HG03196 (cell line): ENCODE measurements around the gene PLAAT4.

ENCODE experiments used
- ATAC-seq: cut with Tn5 transposase; IDR thresholded peaks from one replicate; pipeline ENCODE4 v1.9.1; 2021; ENCODE audit not compliant: unreplicated experiment

Gene PLAAT4, protein sequence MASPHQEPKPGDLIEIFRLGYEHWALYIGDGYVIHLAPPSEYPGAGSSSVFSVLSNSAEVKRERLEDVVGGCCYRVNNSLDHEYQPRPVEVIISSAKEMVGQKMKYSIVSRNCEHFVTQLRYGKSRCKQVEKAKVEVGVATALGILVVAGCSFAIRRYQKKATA

DNA sequence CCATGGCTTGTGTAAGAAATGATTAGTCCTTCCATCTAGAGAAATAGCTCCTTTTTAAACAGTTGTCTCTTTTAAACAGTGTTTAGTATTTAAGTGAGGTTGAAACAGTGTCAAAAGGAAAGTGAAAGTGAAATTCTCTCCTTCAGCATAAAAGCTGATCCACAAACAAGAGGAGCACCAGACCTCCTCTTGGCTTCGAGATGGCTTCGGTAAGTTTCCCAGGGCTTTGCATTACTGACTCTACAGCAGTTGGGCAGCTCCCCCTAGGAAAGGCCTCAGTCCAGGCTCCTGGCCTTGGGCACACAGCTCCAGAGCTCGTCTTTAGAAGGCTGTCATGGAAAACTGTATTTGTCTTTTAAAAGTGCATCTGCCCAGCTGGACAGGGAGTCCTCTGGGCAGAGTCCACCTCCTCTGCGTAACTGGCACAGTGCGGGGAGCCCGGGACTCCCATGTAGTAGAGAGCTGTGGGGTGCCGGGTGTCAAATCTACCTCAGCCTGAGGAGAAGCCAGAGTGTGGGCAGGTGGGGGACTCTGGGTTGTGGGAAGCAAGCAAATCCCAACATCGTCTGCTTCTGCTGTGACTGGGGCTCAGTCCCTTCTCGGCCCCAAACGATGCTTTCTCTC lies at the start of gene PLAAT4:
PLAAT4 (plus strand) TSS at position 140 of the 624 bp plus-strand sequence; CDS start at position 201, 61 bp downstream.
- no peak for ATAC-seq

DNA sequence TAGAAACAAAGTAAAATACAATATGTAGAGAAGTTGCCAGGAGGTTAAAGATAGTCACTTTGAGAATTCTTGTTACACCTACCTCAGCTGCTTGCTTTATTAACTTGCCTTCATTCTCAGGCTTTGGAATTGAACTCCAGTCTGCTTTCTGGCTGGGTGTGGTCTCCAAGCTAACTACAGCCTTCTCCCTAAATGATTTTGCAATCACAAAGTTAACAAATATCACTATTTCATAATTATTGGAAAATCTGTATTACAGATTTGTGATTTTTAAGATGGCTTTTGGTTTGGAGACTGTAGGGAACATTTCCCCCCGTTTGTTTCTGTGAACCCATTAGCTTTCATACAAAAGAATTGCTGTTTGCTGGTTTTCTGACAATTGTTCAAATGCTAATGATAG lies 47.8 kb upstream of the PLAAT4 start:
- ATAC-seq, result no peak

DNA sequence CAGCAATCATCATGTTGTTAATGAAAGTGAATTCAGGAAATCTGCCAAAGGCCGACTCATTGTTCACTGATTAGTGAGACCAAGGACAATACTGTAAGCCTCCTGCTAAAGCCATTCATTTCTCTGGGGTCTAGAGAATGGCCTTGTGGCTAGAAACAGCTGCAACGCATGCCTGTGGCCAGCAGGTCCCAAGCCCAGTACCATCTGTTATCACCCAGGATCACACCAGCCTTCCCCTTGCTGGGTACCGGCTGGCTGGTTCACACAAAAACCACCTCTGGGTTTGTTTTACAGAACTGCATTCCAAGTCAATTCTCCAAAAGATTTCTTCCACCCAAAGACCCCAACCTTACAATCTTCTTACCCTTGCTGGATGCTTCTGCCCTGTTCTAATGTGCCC lies 46.7 kb upstream of the PLAAT4 start:
- no peak for ATAC-seq

DNA sequence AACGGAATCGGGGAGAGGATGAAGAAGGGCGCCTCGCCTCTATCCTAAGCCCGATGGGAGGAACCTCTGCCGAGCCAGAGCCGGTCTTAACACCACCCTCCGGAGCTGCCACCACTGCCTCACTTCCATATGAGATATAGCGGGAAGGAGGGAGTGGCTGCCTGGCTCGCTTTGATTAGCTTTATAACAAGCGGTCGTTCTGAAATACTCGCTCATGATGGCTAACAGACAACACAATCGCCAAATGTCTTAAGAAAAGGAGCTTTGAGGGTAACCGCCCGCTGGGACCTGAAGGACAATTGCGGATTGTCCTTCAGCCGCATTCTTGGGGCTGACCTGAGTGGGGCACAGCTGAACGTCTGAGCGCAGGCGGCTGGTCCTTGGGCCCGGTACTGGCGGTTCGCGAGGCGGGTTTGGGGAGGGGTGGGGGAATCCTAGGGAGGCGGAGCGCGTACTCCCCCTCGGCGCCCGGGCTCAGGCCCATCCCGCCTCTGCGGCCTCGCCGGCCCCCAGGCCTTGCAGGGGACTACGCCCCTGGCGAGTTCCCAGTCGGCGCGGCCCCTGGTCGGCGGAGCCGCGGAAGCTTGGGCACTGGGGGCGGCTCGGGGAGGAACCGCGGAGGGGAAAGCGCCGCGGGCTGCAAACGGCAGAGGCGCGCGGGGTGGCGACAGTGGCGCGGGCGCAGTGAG lies 45.9 kb upstream of the PLAAT4 start, which contains the start of gene PLAAT5:
PLAAT5 (minus strand) TSS at position 617 of the 689 bp plus-strand sequence; CDS start at position 484, 133 bp downstream.
- ATAC-seq, result no peak

DNA sequence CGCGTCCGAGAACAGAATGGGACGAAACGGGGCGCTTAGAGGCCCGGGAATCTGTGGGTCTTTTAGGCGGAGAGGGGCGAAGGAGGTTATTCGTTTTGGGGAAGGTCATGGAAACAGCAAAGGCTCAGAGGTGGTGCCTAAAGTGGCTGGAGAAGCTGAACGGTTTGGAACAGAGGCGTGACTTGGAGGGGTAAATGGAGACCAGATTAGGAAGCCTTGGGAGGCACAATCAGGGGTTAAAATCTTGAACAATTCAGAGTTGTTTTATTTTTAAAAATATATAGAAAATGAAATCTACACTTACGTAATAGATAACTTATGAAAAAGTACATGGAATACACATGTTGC lies 45.4 kb upstream of the PLAAT4 start:
- ATAC-seq, result no peak

DNA sequence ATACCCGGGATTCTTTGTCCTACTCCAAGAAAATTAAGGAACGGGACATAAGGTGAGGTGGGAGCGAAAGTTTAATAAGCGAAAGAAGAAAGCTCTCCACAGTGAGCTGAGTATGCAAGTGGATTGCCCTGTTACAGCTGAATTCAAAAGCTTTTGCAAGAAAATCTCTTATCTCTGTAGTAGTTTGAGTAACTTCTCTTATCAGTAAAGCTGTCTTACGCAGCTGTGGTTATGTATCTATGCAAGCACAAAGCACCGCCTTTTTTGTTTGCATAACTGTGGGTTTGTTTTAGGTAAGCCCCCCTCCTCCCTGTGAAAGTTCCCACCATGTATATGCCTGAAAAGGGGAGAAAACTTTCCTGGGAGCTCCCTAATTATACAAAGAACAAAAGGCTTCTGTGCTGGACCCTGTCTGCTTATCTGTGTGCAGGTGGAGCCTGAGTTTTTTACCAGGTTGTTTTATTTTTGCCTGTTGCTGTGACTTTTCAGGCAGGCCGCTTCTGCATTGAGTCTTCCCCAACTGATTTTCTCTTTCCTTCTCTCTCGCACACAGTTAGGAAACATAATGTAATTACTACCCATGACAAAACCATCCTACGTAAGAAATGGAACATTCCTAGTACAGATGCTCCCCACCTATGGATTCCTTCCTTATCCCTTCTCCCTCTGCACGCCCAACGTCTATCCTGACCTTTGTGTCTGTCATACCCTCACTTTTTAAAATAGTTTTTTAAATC lies 44.8 kb upstream of the PLAAT4 start:
- ATAC-seq, result no peak

DNA sequence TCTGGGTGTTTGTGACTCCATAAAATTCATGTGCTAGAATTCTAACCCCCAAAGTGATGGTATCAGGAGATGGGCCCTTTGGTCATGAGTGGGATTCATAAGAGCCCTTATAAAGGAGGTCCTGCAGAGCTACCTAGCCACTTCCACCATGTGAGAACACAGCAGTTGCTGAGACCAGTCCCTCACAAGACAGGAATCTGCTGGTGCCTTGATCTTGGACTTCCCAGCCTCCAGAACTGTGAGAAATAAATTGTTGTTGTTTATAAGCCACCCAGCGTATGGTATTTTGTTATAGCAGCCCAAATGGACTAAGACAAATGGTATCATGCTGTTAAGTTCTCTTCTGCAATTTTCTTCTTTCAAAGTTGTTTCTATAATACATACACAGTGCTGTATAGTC lies 44.2 kb upstream of the PLAAT4 start:
- no peak for ATAC-seq

DNA sequence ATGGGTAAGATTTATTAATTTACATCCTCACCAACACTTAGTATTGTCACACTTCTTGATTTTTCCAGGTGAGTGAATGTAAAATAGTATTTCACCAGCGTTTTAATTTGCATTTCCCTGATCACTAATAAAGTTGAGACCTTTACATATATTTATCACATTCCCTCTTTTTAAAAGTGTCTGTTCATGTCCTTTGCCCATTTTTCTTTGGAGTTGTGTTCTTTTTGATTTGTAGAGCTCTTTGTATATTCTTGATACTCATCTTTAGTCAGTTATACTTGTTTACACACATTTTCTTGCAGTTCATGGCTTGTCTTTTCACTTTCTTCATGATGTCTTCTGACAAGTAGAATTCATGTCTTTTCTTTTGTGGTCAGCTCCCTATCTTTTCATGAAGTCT lies 43.5 kb upstream of the PLAAT4 start:
- no peak for ATAC-seq

DNA sequence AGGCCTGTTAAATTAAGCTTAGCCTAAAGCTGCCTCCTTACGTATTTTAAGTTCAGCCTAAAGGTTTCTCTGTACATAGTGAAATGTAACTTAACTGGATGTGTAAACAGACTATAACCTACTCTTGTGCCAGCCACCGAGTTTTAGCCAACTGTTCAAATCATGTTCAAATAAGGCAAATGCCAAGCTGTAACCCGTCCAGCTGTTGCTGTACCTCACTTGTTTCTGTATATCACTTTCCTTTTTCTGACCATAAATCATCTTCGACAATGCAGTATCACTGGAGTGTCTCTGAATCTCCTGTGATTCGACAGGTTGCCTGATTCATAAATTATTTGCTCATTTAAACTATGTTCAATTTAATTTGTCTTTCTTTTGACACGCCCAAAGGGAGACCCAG lies 41.6 kb upstream of the PLAAT4 start:
- no peak for ATAC-seq

DNA sequence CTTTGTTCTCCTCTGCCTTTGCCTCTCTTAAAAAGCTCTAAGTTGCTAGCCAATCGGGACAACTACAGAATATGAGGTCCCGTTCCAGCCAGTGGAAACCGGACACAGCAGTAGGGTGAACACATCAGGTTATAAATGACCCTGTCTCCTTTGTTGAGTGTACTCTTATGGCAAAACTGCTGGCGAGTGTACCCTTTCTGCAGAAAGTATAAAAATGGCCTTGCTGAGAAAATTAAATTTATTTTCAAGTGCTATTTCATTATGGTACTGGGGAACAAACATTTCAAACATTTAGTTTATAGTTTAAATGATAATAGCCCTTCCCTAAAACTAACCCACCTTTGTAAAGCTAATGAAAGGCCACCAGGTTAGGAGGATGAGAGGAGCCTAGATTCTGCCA lies 36.7 kb upstream of the PLAAT4 start:
- no peak for ATAC-seq

DNA sequence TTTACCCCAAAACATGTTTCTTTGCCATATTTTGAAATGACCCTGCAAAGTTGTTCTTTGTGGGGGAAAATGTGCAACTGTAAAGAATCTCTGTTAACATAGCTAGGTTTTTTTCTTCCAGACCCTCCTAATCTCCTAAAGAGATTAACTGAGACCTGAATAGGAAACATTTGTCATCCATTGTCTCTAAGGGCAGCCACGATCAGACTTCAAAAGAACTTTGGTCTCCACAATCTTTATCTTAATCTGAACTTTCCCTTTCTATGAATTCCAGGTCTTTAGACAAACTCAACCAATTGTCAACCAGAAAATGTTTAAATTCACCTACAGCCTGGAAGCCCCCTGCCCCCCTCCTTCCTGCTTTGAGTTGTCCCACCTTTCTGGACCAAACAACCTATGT lies 35.4 kb upstream of the PLAAT4 start:
- no peak for ATAC-seq

DNA sequence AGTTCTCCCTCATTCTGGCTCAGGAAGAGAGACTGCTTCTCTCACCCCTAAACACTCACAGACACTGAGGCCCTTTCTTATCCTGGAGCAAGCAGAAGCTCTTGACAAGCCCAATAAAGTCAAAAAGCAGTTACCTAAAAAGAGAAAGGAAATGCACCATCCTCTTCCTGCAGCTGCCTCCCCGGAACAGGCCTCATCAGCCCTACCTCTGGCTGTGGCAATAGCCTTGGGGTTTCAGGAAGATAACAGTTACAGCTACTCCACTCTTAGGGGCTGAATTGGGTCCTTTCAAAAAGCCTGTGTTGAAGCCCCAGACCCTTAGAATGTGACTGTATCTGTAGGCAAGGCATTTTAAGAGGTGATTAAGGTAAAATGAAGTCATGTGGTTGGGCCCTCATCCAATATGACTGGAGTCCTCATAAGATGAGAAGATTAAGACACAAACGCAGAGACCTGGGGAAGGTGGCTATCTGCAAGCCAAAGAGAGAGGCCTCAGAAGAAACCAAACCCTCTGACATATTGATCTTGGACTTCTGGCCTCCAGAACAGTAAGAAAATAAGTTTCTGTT lies 34.3 kb upstream of the PLAAT4 start:
- no peak for ATAC-seq

DNA sequence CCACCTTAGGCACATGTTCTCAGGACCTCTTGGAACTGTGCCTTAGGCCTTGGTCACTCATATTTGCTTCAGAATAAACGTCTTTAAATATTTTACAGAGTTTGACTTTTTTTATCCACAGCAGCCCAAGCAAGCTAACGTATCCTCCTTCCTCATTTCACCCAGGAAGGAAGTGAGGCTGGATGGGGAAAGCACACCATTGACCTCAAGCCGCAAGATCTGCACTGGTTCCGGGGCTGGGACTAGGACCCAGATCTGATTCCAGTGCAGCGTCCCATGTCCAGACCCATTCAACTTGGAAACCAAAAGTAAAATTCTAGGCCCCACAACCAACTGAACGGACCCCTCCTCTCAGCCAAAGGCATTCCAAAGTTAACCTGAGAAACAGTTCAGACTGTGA lies 33.1 kb upstream of the PLAAT4 start:
- ATAC-seq, result no peak

DNA sequence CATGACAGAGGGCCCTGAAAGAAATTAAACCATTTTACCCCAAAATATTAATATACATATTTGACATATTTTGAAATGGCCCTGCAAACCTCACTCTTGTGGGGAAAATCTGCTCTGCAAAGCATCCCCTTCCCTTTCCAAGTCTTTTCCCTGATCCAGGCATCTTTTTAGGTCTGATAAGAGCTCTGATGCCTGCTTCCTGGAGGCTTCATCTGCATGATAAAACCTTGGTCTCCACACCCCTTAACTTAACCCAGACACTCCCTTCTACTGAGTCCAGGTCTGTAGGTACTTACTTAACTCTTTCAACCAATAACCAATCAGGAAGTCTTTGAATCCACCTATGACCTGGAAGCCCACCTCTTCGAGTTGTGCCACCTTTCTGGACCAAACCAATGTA lies 32.6 kb upstream of the PLAAT4 start:
- no peak for ATAC-seq

DNA sequence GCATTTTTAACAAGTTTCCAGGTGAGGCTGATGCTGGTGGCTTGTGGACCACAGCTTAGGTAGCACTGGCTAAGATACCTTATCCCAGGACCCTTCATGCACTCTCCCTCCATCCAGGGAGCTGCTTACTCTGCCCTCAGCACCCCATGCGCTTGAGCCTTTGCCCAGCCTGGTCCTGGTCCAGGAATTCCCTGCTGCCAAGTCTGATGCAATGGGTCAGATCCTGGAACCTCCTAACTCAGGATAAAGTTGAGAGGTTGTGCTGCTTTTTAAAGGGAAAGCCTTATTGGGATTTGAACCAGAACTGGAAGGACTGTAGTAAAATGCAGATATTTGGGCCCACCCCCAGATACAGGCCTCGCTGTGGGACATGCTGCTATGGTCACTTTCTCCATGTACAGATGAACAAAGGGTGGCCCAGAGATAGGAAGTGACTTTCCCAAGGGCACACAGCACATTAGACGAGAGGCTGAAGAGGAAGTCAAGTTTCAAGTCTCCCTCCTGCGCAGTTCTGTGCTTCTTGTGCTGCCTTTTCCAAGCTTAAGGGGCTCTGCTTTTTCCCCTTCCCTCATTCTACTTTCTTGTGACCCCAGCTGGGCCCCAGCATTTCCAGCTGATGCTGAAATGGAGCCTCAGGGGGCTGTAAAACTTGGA lies 31.5 kb upstream of the PLAAT4 start:
- no peak for ATAC-seq

DNA sequence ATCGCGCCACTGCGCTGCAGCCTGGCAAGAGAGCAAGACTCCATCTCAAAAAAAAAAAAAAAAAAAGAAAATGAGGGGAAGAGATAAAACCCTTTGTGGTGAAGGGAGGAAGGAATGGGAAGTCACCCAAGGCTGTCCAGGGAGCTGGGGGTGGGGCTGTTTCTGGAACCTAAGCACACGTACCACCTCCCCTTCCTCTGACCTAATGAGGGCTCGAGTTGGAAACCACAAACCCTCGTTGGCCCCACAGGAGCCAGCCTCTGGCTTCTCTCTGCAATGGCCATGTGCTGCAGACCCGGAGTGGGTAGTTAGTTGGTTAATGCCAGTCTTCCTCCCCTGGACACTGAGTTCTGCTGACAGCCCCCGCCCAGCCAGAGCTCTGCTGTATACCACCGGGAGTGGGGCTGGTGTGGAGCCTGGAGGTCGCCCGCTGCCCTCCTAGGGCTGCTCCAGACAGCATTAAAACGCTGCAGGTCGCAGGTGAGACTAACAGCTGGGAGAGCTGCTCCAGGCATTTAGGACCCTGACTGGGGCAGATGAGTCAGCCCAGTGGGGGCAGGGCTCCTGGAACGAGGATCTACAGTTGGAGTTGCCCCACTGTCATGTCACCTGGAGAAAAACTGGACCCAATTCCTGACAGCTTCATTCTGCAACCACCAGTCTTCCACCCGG lies 30.6 kb upstream of the PLAAT4 start, which contains the start of gene LGALS12:
LGALS12 (plus strand) TSS at position 228 of the 672 bp plus-strand sequence; CDS start at position 603, 375 bp downstream.
- ATAC-seq, result no peak

DNA sequence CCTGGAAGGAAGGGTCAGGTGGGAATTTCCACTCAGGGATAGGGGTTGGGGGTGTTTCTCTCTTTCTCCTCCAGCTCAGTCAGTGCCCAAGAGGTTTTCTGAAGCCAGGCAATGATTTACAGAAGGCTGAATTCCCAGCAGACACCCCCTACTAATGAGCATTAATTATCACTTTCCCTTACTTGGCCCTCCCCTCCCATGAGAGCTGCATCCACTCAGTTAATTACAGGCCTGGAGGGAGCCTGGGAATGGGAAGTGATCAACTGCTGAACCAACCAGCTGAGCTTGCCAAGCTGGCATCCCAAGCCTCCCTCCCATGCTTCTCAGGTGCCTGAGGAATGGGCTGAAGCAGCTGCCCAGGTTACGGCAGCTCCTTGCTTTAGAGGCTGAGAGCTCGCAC lies 29.7 kb upstream of the PLAAT4 start:
- ATAC-seq, result no peak

DNA sequence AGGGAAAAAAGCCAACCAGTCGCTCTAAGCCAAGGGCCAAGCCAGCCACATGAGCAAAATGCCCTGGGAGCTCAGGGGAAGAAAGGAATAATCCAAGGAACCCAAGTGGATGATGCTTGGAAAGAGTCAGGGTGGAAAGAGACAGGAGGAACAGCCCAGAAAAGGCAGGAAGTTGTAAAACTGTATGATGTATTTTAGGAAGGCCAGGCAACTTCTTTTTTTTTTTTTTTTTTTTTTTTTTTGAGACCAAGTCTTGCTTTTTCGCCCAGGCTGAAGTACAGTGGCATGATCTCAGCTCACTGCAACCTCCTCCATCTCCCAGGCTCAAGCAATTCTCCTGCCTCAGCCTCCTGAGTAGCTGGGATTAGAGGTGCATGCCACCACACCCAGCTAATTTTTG lies 29.1 kb upstream of the PLAAT4 start:
- no peak for ATAC-seq

DNA sequence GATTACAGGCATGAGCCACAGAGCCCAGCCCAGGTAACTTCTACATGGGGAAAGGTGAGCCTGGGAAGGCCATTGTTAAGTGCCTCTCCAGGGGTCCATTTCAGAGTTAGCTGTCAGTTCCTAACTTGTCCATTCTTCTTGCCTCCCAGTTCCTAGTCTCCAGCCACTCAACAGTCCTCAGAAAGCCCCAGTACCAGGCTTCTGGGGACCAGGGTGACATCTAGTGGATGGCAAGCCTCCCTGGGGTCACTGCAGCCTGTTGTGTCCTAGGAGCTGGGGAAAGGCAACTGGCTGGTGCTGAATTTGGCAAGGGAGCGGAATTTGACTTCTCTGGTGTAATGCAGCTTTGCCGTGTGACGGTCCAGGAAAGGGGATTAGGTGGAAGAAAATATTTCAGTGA lies 28.6 kb upstream of the PLAAT4 start:
- no peak for ATAC-seq

DNA sequence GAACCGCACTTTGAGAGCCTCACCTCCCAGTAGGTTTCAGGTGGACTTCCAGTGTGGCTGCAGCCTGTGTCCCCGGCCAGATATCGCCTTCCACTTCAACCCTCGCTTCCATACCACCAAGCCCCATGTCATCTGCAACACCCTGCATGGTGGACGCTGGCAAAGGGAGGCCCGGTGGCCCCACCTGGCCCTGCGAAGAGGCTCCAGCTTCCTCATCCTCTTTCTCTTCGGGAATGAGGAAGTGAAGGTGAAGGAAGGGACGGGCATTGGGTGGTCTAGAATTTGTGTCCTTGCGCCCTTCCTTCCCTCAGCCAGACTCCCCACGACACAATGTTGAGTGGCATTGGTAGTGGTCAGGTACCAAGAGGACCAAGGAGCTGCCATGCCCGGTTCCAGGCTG lies 27.9 kb upstream of the PLAAT4 start:
- ATAC-seq, result no peak
